ENCODE measurements around the gene DACH1. TPM values are rescaled to one million over a fixed set of nuclear protein-coding genes. Genes with fewer than 3 reads are reported as not detected.

Gene DACH1
- total and polyA plus RNA-seq, 2 donors (not counting 3 experiments of a cell fraction or from before 2014, with no cell fraction given), result 8.6 to 28.3 TPM

DNA sequence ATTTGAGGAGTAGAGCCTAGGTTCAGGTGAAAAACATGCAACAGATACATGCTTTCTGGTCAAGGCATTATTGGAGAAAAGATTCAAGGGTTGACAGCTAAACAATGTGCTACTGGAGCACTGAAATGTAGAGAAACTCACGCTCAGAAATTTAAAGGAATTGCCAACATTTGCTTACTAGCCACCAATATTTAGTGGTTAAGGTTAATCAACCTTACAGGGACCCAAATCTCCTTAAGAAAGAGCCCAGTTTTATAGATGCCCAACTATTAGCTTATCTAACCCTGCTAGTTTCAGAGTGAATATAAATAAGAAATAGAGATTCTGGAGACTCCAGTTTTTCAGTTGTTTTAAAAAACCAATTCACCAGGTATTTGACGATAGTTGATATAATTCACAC lies 203.6 kb downstream of the DACH1 start:
- Histone ChIP-seq H3K79me2 (ENCODE audit: control insufficient read depth, insufficient read depth, low read length) (no peaks in the 10 kb centered on the region), H2AFZ (ENCODE audit: low read depth, low read length) (no peak overlapping the region), H3K4me1 (ENCODE audit: control insufficient read depth, extremely low read depth, insufficient read depth, low read length) (peaks cover 15% of the 10 kb centered on the region), H3K4me3 (replicated peaks in 1 of 3; ENCODE audit: insufficient read depth in 1 of 3, low read depth in 1 of 3, low read length in 3 of 3) (no peak overlapping the region), H3K9me1 (replicated peaks; ENCODE audit: control insufficient read depth, extremely low read depth, insufficient read depth, low read length) (no peaks in the 10 kb centered on the region), H4K20me1 (replicated peaks; ENCODE audit: control insufficient read depth, extremely low read depth, insufficient read depth, low read length) (no peaks in the 10 kb centered on the region), H3K27ac (ENCODE audit: insufficient read depth, low read depth, low read length) (no peak overlapping the region), H3K36me3 (ENCODE audit: control insufficient read depth in 2 of 2, extremely low read depth in 1 of 2, insufficient read depth in 2 of 2, low read length in 2 of 2) (no peaks in the 10 kb centered on the region), H3K9ac (replicated peaks; ENCODE audit: extremely low read depth, insufficient read depth, low read length) (no peak overlapping the region), H3K4me2 (ENCODE audit: insufficient read depth, low read length) (no peak overlapping the region), H3K27me3 (ENCODE audit: control insufficient read depth in 2 of 2, insufficient read depth in 2 of 2, low read length in 2 of 2) (no peaks in the 10 kb centered on the region), H3K9me3 (replicated peaks; ENCODE audit: control insufficient read depth, insufficient read depth, low read length) (no peaks in the 10 kb centered on the region)
- FAIRE-seq (no peak), DNase-seq (ENCODE audit: low read depth, low spot score) (no peak)
- CTCF ChIA-PET, result no interaction called here
- no TSS peak for BruUV-seq (replicated peaks)
- POLR2A ChIA-PET, result no interaction called here
- dilution Hi-C loops (cut with MboI; ENCODE audit: extremely low pct_ligation_motif_present, low sequenced_read_pairs) (no loop called here), intact Hi-C loops (cut with micrococcal nuclease) (loop anchor here (2.0 to 5.0 kb wide), 2 partner anchors 31 to 204 kb away; partner anchors contain the start of gene DACH1)
- no peak for TF ChIP-seq FOS (IDR thresholded peaks at IDR 0.05; ENCODE audit: borderline replicate concordance, insufficient read depth, low read length)
- no peak for TF ChIP-seq MYC (IDR thresholded peaks at IDR 0.05; ENCODE audit: low read depth, low read length)
- TF ChIP-seq, protein P1, sequence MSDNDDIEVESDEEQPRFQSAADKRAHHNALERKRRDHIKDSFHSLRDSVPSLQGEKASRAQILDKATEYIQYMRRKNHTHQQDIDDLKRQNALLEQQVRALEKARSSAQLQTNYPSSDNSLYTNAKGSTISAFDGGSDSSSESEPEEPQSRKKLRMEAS (IDR thresholded peaks at IDR 0.05; ENCODE audit: insufficient read depth, insufficient read length), result no peak
- TF ChIP-seq JUN (IDR thresholded peaks at IDR 0.05; ENCODE audit: borderline replicate concordance, insufficient read depth, insufficient read length, low read depth), result no peak
- no peak for TF ChIP-seq CTCF (IDR thresholded peaks at IDR 0.05; ENCODE audit: extremely low read depth in 1 of 2, insufficient read depth in 1 of 2, low read depth in 1 of 2, low read length in 2 of 2)
- TF ChIP-seq GATA2 (IDR thresholded peaks at IDR 0.05; ENCODE audit: insufficient read depth, insufficient read length, low read depth, low read length), result no peak
- TF ChIP-seq POLR2A (IDR thresholded peaks at IDR 0.05; ENCODE audit: low read depth, low read length), result no peak
- TF ChIP-seq POLR2AphosphoS5 (IDR thresholded peaks at IDR 0.05; ENCODE audit: insufficient read depth, low read depth, low read length), result no peak
- TF ChIP-seq EZH2 (IDR thresholded peaks at IDR 0.05; ENCODE audit: borderline replicate concordance, low read depth, low read length, severe bottlenecking), result no peak

All from endothelial cell of umbilical vein (primary cell).